ENCODE results near the gene GRK5.
"Not testable (repeated sequence)": the region's sequence is repeated elsewhere in the genome, so short reads cannot be mapped to it uniquely, and the experiment has no call there.

DNA sequence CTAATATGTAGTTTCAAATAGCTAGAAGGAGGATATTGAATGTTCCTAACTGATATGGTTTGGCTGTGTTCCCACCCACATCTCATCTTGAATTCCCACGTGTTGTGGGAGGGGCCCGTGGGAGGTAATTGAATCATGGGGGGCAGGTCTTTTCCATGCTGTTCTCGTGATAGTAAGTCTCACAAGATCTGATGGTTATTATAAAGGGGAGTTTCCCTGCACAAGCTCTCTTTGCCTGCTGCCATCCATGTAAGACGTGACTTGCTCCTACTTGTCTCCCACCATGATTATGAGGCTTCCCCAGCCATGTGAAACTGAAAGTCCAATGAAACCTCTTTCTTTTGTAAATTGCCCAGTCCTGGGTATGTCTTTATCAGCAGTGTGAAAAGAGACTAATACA lies 25.1 kb downstream of the GRK5 start:
- TF ChIP-seq, protein P1, sequence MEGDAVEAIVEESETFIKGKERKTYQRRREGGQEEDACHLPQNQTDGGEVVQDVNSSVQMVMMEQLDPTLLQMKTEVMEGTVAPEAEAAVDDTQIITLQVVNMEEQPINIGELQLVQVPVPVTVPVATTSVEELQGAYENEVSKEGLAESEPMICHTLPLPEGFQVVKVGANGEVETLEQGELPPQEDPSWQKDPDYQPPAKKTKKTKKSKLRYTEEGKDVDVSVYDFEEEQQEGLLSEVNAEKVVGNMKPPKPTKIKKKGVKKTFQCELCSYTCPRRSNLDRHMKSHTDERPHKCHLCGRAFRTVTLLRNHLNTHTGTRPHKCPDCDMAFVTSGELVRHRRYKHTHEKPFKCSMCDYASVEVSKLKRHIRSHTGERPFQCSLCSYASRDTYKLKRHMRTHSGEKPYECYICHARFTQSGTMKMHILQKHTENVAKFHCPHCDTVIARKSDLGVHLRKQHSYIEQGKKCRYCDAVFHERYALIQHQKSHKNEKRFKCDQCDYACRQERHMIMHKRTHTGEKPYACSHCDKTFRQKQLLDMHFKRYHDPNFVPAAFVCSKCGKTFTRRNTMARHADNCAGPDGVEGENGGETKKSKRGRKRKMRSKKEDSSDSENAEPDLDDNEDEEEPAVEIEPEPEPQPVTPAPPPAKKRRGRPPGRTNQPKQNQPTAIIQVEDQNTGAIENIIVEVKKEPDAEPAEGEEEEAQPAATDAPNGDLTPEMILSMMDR (IDR thresholded peaks at IDR 0.05), result not testable (repeated sequence)
- TF ChIP-seq EP300 (IDR thresholded peaks at IDR 0.05), result not testable (repeated sequence)
